Fibroblast of lung (primary cell): ENCODE measurements around the gene POP5. TPM values are rescaled to one million over a fixed set of nuclear protein-coding genes. Genes with fewer than 3 reads are reported as not detected.
"Not testable (repeated sequence)": the region's sequence is repeated elsewhere in the genome, so short reads cannot be mapped to it uniquely, and the experiment has no call there.

Experiments used
- DNase-seq, 2 donors: peaks; one replicate each; pipeline versions ENCODE4 v3.0.0 to v3.0.0-alpha.2; 2010; ENCODE audit warnings: low read depth in 2 of 2
- H2AFZ ChIP-seq: 2 replicates; pipeline ENCODE4 v1.5.1; 2012; ENCODE audit warnings: low read length, control low read depth, inconsistent platforms
- H3K27ac ChIP-seq: 2 replicates; pipeline ENCODE4 v1.5.1; 2011; ENCODE audit warnings: low read length, control low read depth; ENCODE audit not compliant: insufficient read depth
- H3K27me3 ChIP-seq: 2 replicates; pipeline ENCODE4 v1.5.1; 2011; ENCODE audit warnings: mild to moderate bottlenecking, low read length; ENCODE audit not compliant: control insufficient read depth, insufficient read depth
- H3K36me3 ChIP-seq: 2 replicates; pipeline ENCODE4 v1.5.1; 2011; ENCODE audit warnings: low read length; ENCODE audit not compliant: control insufficient read depth, insufficient read depth
- H3K4me1 ChIP-seq: 2 replicates; pipeline ENCODE4 v1.5.1; 2011; ENCODE audit warnings: low read length; ENCODE audit not compliant: control insufficient read depth, insufficient read depth; ENCODE audit errors: extremely low read depth
- H3K4me2 ChIP-seq: 2 replicates; pipeline ENCODE4 v1.5.1; 2011; ENCODE audit warnings: low read length, control low read depth; ENCODE audit not compliant: insufficient read depth; ENCODE audit errors: extremely low read depth
- H3K4me3 ChIP-seq, 4 experiments: fragments of 200-600 bp in 1 of 4; sonication (generic) in 1 of 4; replicated peaks in 1 of 4; 2 replicates each; pipeline ENCODE4 v1.5.1; 2011 to 2016; ENCODE audit warnings: low read length in 4 of 4, low read depth in 3 of 4, mild to moderate bottlenecking in 3 of 4, control low read depth in 2 of 4, inconsistent platforms in 1 of 4, mixed read lengths in 1 of 4; ENCODE audit not compliant: insufficient read depth in 1 of 4; ENCODE audit errors: control extremely low read depth in 1 of 4
- H3K79me2 ChIP-seq: 2 replicates; pipeline ENCODE4 v1.5.1; 2012; ENCODE audit warnings: mild to moderate bottlenecking, low read length, inconsistent platforms; ENCODE audit not compliant: control insufficient read depth, insufficient read depth
- H3K9ac ChIP-seq: 2 replicates; pipeline ENCODE4 v1.5.1; 2011; ENCODE audit warnings: mild to moderate bottlenecking, low read length, control low read depth; ENCODE audit not compliant: insufficient read depth
- H3K9me3 ChIP-seq: 2 replicates; pipeline ENCODE4 v1.5.1; 2012; ENCODE audit warnings: low read depth, low read length; ENCODE audit not compliant: control insufficient read depth, insufficient read depth
- H4K20me1 ChIP-seq: 2 replicates; pipeline ENCODE4 v1.5.1; 2011; ENCODE audit warnings: low read length; ENCODE audit not compliant: control insufficient read depth, insufficient read depth; ENCODE audit errors: extremely low read depth
- CTCF ChIP-seq, 2 donors: IDR thresholded peaks in 1 of 2; conservative IDR thresholded peaks in 1 of 2; 1 replicate in 1 of 2; 2 replicates in 1 of 2; pipeline ENCODE4 v1.5.1; 2011 to 2012; ENCODE audit warnings: low read length in 2 of 2, control low read depth in 1 of 2, inconsistent platforms in 1 of 2, low read depth in 1 of 2, mild to moderate bottlenecking in 1 of 2
- EZH2 ChIP-seq: IDR thresholded peaks from 2 replicates; pipeline ENCODE4 v1.5.1; 2012; ENCODE audit warnings: low read length, control low read depth, mild to moderate bottlenecking; ENCODE audit errors: missing control alignments
- polyA plus RNA-seq, 2 donors: library from polyadenylated mRNA; depleted of rRNA in 1 of 2; stranded (reverse) in 1 of 2; unstranded in 1 of 2; fragments of >200 nt; gene quantifications; 2 replicates each; pipeline ENCODE4 v1.2.1, GENCODE V29; 2011 to 2012; ENCODE audit warnings: missing spikeins in 1 of 2
- total RNA-seq: library from RNA; depleted of rRNA; stranded (reverse); fragments of >200 nt; gene quantifications from 2 replicates; pipeline ENCODE4 v1.2.1, GENCODE V29; 2014

Gene POP5
- total and polyA plus RNA-seq, 2 donors (not counting 1 experiment from before 2014, with no cell fraction given) = 28.6 to 50.3 TPM

- Histone ChIP-seq H3K4me1 (no peaks in the 10 kb centered on the region), H3K79me2 (no peaks in the 10 kb centered on the region), H3K36me3 (no peaks in the 10 kb centered on the region), H3K27me3 (peaks cover 3% of the 10 kb centered on the region), H3K9me3 (no peaks in the 10 kb centered on the region), H3K4me3 (no peak overlapping the region), H3K27ac (no peak overlapping the region), H3K4me2 (no peak overlapping the region), H2AFZ (no peak overlapping the region), H3K9ac (no peak overlapping the region), H4K20me1 (no peaks in the 10 kb centered on the region)
- DNase-seq = no peak
- TF ChIP-seq EZH2 = no peak
- peak in 1 of 2 donors; percentile 11 for TF ChIP-seq CTCF (conservative IDR thresholded peaks at IDR 0.05 in 1 of 2, IDR thresholded peaks at IDR 0.05 in 1 of 2; ENCODE audit: low read depth in 1 of 2, low read length in 2 of 2)
Measured at GRCh38 chr12:120625557-120626419, 44.6 kb upstream of the POP5 start.

- Histone ChIP-seq H3K79me2 (no peaks in the 10 kb centered on the region), H3K27ac (no peak overlapping the region), H3K4me1 (no peaks in the 10 kb centered on the region), H3K27me3 (peaks cover 15% of the 10 kb centered on the region), H3K9ac (no peak overlapping the region), H3K9me3 (no peaks in the 10 kb centered on the region), H3K36me3 (no peaks in the 10 kb centered on the region), H3K4me3 (no peak overlapping the region), H2AFZ (no peak overlapping the region), H4K20me1 (no peaks in the 10 kb centered on the region), H3K4me2 (no peak overlapping the region)
- DNase-seq = no peak
- TF ChIP-seq EZH2 (no peak), CTCF (conservative IDR thresholded peaks at IDR 0.05 in 1 of 2, IDR thresholded peaks at IDR 0.05 in 1 of 2; ENCODE audit: low read depth in 1 of 2, low read length in 2 of 2) (no peak)
Measured at GRCh38 chr12:120620624-120621023, 39.4 kb upstream of the POP5 start.

- Histone ChIP-seq H3K27me3 (peaks cover 15% of the 10 kb centered on the region), H3K27ac (no peak overlapping the region), H3K9ac (no peak overlapping the region), H3K36me3 (no peaks in the 10 kb centered on the region), H4K20me1 (no peaks in the 10 kb centered on the region), H3K9me3 (no peaks in the 10 kb centered on the region), H3K4me1 (no peaks in the 10 kb centered on the region), H2AFZ (no peak overlapping the region), H3K79me2 (no peaks in the 10 kb centered on the region), H3K4me3 (no peak overlapping the region), H3K4me2 (no peak overlapping the region)
- no peak for TF ChIP-seq CTCF (conservative IDR thresholded peaks at IDR 0.05 in 1 of 2, IDR thresholded peaks at IDR 0.05 in 1 of 2; ENCODE audit: low read depth in 1 of 2, low read length in 2 of 2)
- TF ChIP-seq EZH2 = no peak
- no peak for DNase-seq
Measured at GRCh38 chr12:120618954-120619615, 37.9 kb upstream of the POP5 start.

GRCh38 chr12:120617767-120618166, 36.6 kb upstream of the POP5 start:
- H3K27me3 ChIP-seq = peaks cover 15% of the 10 kb centered on the region
- H3K36me3 ChIP-seq, H3K4me1 ChIP-seq, H2AFZ ChIP-seq, H3K4me3 ChIP-seq, H3K27ac ChIP-seq, H3K4me2 ChIP-seq, H3K79me2 ChIP-seq, H3K9ac ChIP-seq, DNase-seq, H3K9me3 ChIP-seq, H4K20me1 ChIP-seq: not testable (repeated sequence)
